Keratinocyte (primary cell): Measurements from ENCODE around the gene FBH1. TPM values are rescaled to one million over a fixed set of nuclear protein-coding genes. Genes with fewer than 3 reads are reported as not detected.

Experiments
- DNase-seq: peaks from one replicate; pipeline ENCODE4 v3.0.0-alpha.2; 2011; ENCODE audit warnings: low read depth, missing footprints, low spot score
- FAIRE-seq: peaks from 2 replicates; lab custom pipeline; 2011; peaks lifted over from hg19 to GRCh38; lab: Jason Lieb, UNC
- H2AFZ ChIP-seq: 2 replicates; pipeline ENCODE4 v1.6.0; 2012; ENCODE audit warnings: low read length, control low read depth, inconsistent platforms; ENCODE audit not compliant: control insufficient read depth
- H3K27ac ChIP-seq: 2 replicates; pipeline ENCODE4 v1.5.1; 2011; ENCODE audit warnings: low read length; ENCODE audit not compliant: control insufficient read depth, insufficient read depth
- H3K27me3 ChIP-seq: 3 replicates; pipeline ENCODE4 v1.6.0; 2011; ENCODE audit warnings: low read length; ENCODE audit not compliant: control insufficient read depth, insufficient read depth; ENCODE audit errors: extremely low read depth
- H3K36me3 ChIP-seq, 2 experiments: 2 replicates in 1 of 2; 3 replicates in 1 of 2; pipeline ENCODE4 v1.5.1; 2011; ENCODE audit warnings: low read length in 2 of 2, mild to moderate bottlenecking in 1 of 2; ENCODE audit not compliant: control insufficient read depth in 2 of 2, insufficient read depth in 2 of 2; ENCODE audit errors: extremely low read depth in 1 of 2
- H3K4me1 ChIP-seq: 3 replicates; pipeline ENCODE4 v1.5.1; 2011; ENCODE audit warnings: low read length; ENCODE audit not compliant: control insufficient read depth, insufficient read depth; ENCODE audit errors: extremely low read depth
- H3K4me2 ChIP-seq: 3 replicates; pipeline ENCODE4 v1.6.0; 2011; ENCODE audit warnings: low read depth, low read length; ENCODE audit not compliant: control insufficient read depth, insufficient read depth; ENCODE audit errors: extremely low read depth
- H3K4me3 ChIP-seq, 3 experiments: fragments of 200-600 bp in 1 of 3; sonication (generic) in 1 of 3; 2 replicates in 2 of 3; 3 replicates in 1 of 3; pipeline ENCODE4 v1.5.1; 2011 to 2016; ENCODE audit warnings: low read length in 3 of 3, mild to moderate bottlenecking in 3 of 3, control low read depth in 2 of 3, inconsistent platforms in 1 of 3, low read depth in 1 of 3, mixed read lengths in 1 of 3, mixed run types in 1 of 3, moderate library complexity in 1 of 3; ENCODE audit not compliant: control insufficient read depth in 2 of 3, insufficient read depth in 2 of 3; ENCODE audit errors: extremely low read depth in 1 of 3
- H3K79me2 ChIP-seq: 2 replicates; pipeline ENCODE4 v1.6.0; 2012; ENCODE audit warnings: low read length; ENCODE audit not compliant: control insufficient read depth, insufficient read depth
- H3K9ac ChIP-seq: 3 replicates; pipeline ENCODE4 v1.6.0; 2011; ENCODE audit warnings: low read length; ENCODE audit not compliant: control insufficient read depth, insufficient read depth; ENCODE audit errors: extremely low read depth
- H3K9me1 ChIP-seq: 3 replicates; pipeline ENCODE4 v1.6.0; 2011; ENCODE audit warnings: low read length; ENCODE audit not compliant: control insufficient read depth, insufficient read depth; ENCODE audit errors: extremely low read depth
- H3K9me3 ChIP-seq: 2 replicates; pipeline ENCODE4 v1.5.1; 2012; ENCODE audit warnings: low read depth, low read length; ENCODE audit not compliant: control insufficient read depth
- H4K20me1 ChIP-seq: 3 replicates; pipeline ENCODE4 v1.6.0; 2011; ENCODE audit warnings: low read length; ENCODE audit not compliant: control insufficient read depth, insufficient read depth; ENCODE audit errors: extremely low read depth
- EZH2 ChIP-seq: IDR thresholded peaks from one replicate; pipeline ENCODE4 v1.6.1; 2012; ENCODE audit warnings: inconsistent platforms, mild to moderate bottlenecking, low read length, moderate library complexity
- dilution Hi-C: fragments of 300-500 bp; cut with MboI; formaldehyde crosslinking; loops from one replicate; pipeline ENCODE4 v1.7.0; 2020; ENCODE audit warnings: low sequenced_read_pairs; ENCODE audit not compliant: extremely low pct_ligation_motif_present
- polyA plus RNA-seq, 5 experiments: library from polyadenylated mRNA; depleted of rRNA in 3 of 5; stranded (reverse) in 3 of 5; stranded (forward) in 1 of 5; unstranded in 1 of 5; fragments of >200 nt; gene quantifications; 1 replicate in 1 of 5; 2 replicates in 3 of 5; 3 replicates in 1 of 5; pipeline versions ENCODE4 v1.2.1 to v1.2.3, GENCODE V29; 2011 to 2012; ENCODE audit warnings: missing spikeins in 2 of 5, low read depth in 1 of 5, low replicate concordance in 1 of 5
- TF ChIP-seq, protein P1 (sequence below), 3 experiments: IDR thresholded peaks in 1 of 3; conservative IDR thresholded peaks in 1 of 3; optimal IDR thresholded peaks in 1 of 3; 2 replicates in 2 of 3; 3 replicates in 1 of 3; pipeline versions ENCODE3 to v1.5.1; 2011; ENCODE audit warnings: low read length in 3 of 3, mild to moderate bottlenecking in 3 of 3, moderate library complexity in 2 of 3, control low read depth in 1 of 3, inconsistent platforms in 1 of 3; ENCODE audit not compliant: insufficient read depth in 2 of 3; ENCODE audit errors: extremely low read depth in 1 of 3

The FBH1 gene
- polyA plus RNA-seq, 1 donor (not counting 4 experiments of a cell fraction or from before 2014, with no cell fraction given): 61.8 TPM

DNA sequence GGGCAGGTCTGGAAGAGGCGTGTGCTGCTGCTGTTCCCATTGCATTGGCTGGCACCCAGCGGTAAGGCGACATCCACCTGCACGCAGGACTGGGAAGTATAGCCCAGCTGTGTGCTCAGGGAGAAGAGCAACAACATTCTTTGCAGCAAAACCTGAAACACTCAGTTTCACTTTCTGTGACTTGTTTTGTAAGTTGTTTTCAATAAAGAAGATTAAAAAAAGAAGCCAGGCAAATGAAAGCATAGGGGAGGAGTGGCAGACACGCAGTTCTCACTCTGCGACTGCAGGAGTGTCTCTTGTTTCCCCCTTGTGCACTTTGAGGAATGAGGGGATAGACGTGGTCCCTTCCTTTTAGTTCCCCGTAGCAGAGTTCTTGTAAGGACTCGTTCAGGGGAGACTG lies 5.8 kb downstream of the FBH1 start:
- no peak for FAIRE-seq
- H4K20me1 ChIP-seq: peaks cover 4% of the 10 kb centered on the region
- no peak overlapping the region for H2AFZ ChIP-seq
- no peak for DNase-seq
- no peak overlapping the region for H3K9ac ChIP-seq
- H3K36me3 ChIP-seq: peaks cover 10 to 29% of the 10 kb centered on the region in 2 experiments
- no peak overlapping the region for H3K27ac ChIP-seq
- no peak for TF ChIP-seq EZH2
- TF ChIP-seq, protein P1, sequence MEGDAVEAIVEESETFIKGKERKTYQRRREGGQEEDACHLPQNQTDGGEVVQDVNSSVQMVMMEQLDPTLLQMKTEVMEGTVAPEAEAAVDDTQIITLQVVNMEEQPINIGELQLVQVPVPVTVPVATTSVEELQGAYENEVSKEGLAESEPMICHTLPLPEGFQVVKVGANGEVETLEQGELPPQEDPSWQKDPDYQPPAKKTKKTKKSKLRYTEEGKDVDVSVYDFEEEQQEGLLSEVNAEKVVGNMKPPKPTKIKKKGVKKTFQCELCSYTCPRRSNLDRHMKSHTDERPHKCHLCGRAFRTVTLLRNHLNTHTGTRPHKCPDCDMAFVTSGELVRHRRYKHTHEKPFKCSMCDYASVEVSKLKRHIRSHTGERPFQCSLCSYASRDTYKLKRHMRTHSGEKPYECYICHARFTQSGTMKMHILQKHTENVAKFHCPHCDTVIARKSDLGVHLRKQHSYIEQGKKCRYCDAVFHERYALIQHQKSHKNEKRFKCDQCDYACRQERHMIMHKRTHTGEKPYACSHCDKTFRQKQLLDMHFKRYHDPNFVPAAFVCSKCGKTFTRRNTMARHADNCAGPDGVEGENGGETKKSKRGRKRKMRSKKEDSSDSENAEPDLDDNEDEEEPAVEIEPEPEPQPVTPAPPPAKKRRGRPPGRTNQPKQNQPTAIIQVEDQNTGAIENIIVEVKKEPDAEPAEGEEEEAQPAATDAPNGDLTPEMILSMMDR (optimal IDR thresholded peaks at IDR 0.05 in 1 of 3, IDR thresholded peaks at IDR 0.05 in 1 of 3, conservative IDR thresholded peaks at IDR 0.05 in 1 of 3; ENCODE audit: extremely low read depth in 1 of 3, insufficient read depth in 2 of 3, low read length in 3 of 3): no peak
- H3K4me2 ChIP-seq: no peak overlapping the region
- peaks cover 15% of the 10 kb centered on the region for H3K4me1 ChIP-seq
- dilution Hi-C loops: no loop called here
- H3K4me3 ChIP-seq: no peak overlapping the region
- no peaks in the 10 kb centered on the region for H3K9me3 ChIP-seq
- peaks cover 78% of the 10 kb centered on the region for H3K79me2 ChIP-seq
- H3K9me1 ChIP-seq: peaks cover 2% of the 10 kb centered on the region
- no peaks in the 10 kb centered on the region for H3K27me3 ChIP-seq

DNA sequence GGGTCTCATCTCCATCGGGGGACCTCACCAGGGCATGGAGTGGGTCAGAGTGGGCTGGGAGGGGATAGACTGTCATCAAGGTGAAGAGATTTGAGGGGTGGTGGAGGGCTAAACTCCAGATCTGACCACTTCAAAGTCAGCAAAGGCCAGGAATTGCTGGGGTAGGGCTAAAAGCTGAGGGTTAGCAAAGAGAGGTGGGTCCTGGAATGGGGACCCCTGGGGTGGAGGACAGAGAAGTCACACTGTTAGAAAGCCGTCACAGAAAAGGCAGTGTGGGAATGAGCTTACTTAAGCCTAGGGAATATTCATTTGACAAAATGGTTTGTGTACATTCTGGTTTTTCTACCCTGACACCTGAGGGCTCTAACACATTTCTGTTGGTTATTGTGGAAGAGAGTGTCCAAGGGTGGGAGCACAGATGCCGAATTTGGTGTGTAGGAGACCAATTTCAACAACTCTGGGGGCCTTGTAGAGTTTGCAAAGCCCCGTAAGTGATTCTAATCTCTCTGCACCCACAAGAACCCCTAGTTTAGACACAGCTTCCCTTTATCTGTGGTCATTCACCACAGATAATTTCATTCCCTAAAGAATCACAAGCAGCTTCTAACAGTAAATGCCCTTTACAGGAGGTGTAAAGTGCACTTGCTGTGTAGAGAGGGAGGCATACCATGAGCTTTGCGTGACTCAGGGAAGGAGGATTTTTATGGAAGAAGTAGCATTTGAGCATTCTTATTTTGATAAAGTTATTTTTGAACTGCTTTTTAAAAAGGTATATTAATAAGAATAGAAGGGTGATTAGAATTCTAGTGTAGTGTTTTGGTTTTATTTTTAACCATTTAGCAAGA lies 6.4 kb downstream of the FBH1 start:
- DNase-seq (no peak), FAIRE-seq (no peak)
- Histone ChIP-seq H3K79me2 (peaks cover 72% of the 10 kb centered on the region), H3K4me2 (no peak overlapping the region), H3K4me3 (no peak overlapping the region), H2AFZ (no peak overlapping the region), H3K9me1 (peaks cover 2% of the 10 kb centered on the region), H3K9me3 (no peaks in the 10 kb centered on the region), H3K4me1 (peaks cover 9% of the 10 kb centered on the region), H3K27me3 (no peaks in the 10 kb centered on the region), H3K9ac (no peak overlapping the region), H4K20me1 (peaks cover 4% of the 10 kb centered on the region), H3K36me3 (peaks cover 10 to 29% of the 10 kb centered on the region in 2 experiments), H3K27ac (no peak overlapping the region)
- TF ChIP-seq EZH2: no peak
- TF ChIP-seq, protein P1 (optimal IDR thresholded peaks at IDR 0.05 in 1 of 3, IDR thresholded peaks at IDR 0.05 in 1 of 3, conservative IDR thresholded peaks at IDR 0.05 in 1 of 3; ENCODE audit: extremely low read depth in 1 of 3, insufficient read depth in 2 of 3, low read length in 3 of 3): no peak
- dilution Hi-C loops: no loop called here
